Measurements from ENCODE around the gene MDM2. TPM values are rescaled to one million over a fixed set of nuclear protein-coding genes. Genes with fewer than 3 reads are reported as not detected.

The MDM2 gene
- total and polyA plus RNA-seq, 2 of the 8 experiments (the other 6 are each of a cell fraction or from before 2014, with no cell fraction given), result 15.1 to 115 TPM

- H2BK120ac ChIP-seq (replicated peaks; ENCODE audit: low read depth, low read length), result no peak overlapping the region
- peak overlapping the region; percentile 48; the same call in 1 of the 2 replicates for H3K18ac ChIP-seq (ENCODE audit: extremely low read depth, low read length)
- FAIRE-seq (no peak), DNase-seq (ENCODE audit: low read depth in 1 of 2, low spot score in 2 of 2) (no peak)
- H4K5ac ChIP-seq (ENCODE audit: insufficient read length, low read depth, low read length), result no peak overlapping the region
- H3K79me2 ChIP-seq (ENCODE audit: control insufficient read depth in 1 of 2, insufficient read depth in 2 of 2, low read length in 2 of 2), result peaks cover 0 to 4% of the 10 kb centered on the region in 2 experiments; a peak in 2 of 4 replicates
- peaks cover 2% of the 10 kb centered on the region for H3K23me2 ChIP-seq (ENCODE audit: low read depth, low read length)
- H3K36me3 ChIP-seq (ENCODE audit: control insufficient read depth in 2 of 4, insufficient read depth in 4 of 4, low read length in 3 of 4), result peaks cover 0 to 2% (median 0%) of the 10 kb centered on the region in 4 experiments; a peak in 1 of 8 replicates
- no peak overlapping the region for H4K8ac ChIP-seq (ENCODE audit: extremely low read depth, insufficient read depth, low read length)
- no peak overlapping the region for H3K23ac ChIP-seq (ENCODE audit: insufficient read length)
- H3K27ac ChIP-seq (ENCODE audit: low read depth, low read length), result no peak overlapping the region
- H2BK20ac ChIP-seq (ENCODE audit: low read length), result 0 out of 2 replicates have a peak overlapping the region, but pooled peaks have one; percentile 32
- H3K79me1 ChIP-seq (ENCODE audit: low read depth, low read length), result no peaks in the 10 kb centered on the region
- H2BK5ac ChIP-seq (ENCODE audit: low read depth, low read length), result no peak overlapping the region
- no peak overlapping the region for H2AK5ac ChIP-seq (ENCODE audit: low read depth, low read length)
- H4K20me1 ChIP-seq (replicated peaks in 1 of 2; ENCODE audit: control insufficient read depth in 1 of 2, insufficient read depth in 2 of 2, low read length in 2 of 2), result no peaks in the 10 kb centered on the region
- 89% methylated on average over 5 of the region's 5 CpGs; no CpG with 5 or more reads in 1 of the 2 experiments for WGBS, 2 experiments (ENCODE audit: extremely low coverage in 1 of 2, insufficient coverage in 1 of 2, insufficient read length in 1 of 2, insufficient replicate concordance in 2 of 2, low coverage in 1 of 2, low lambda C conversion rate in 2 of 2, missing lambda C conversion rate in 1 of 2)
- H3K56ac ChIP-seq (replicated peaks; ENCODE audit: insufficient read length, low read depth, low read length), result no peak overlapping the region
- ChIA-PET POLR2A (ENCODE audit: partially characterized antibody) (interaction anchor here (0.5 to 2.4 kb wide), 3 partner anchors 10 to 80 kb away, joined by 3 to 6 read pairs (median 3); no protein-coding TSS in a partner anchor), CTCF (ENCODE audit: partially characterized antibody) (interaction anchor here (0.8 kb wide), 1 partner anchor 9 kb away, joined by 4 read pairs; no protein-coding TSS in a partner anchor)
- 0 out of 4 replicates have a peak overlapping the region, but pooled peaks of 1 of the 2 experiments have one; percentile 29 for H3K4me2 ChIP-seq (ENCODE audit: insufficient read depth in 1 of 2, low read depth in 2 of 2, low read length in 2 of 2)
- H3K27me3 ChIP-seq (replicated peaks in 1 of 4; ENCODE audit: control insufficient read depth in 3 of 4, extremely low read depth in 1 of 4, insufficient read depth in 3 of 4, low read length in 3 of 4), result no peaks in the 10 kb centered on the region
- no peak overlapping the region for H3K4ac ChIP-seq (replicated peaks; ENCODE audit: insufficient read length, low read depth, low read length)
- peaks cover 3 to 12% (median 6%) of the 10 kb centered on the region in 4 experiments; a peak in 5 of 7 replicates for H3K4me1 ChIP-seq (replicated peaks in 1 of 4; ENCODE audit: control insufficient read depth in 3 of 4, insufficient read depth in 4 of 4, low read length in 3 of 4)
- H2AFZ ChIP-seq (ENCODE audit: low read length), result no peak overlapping the region
- H4K91ac ChIP-seq (replicated peaks; ENCODE audit: insufficient read length, low read length), result no peak overlapping the region
- H3K9me3 ChIP-seq (ENCODE audit: insufficient read depth in 2 of 2, low read depth in 1 of 2, low read length in 1 of 2), result no peaks in the 10 kb centered on the region
- H2BK12ac ChIP-seq (ENCODE audit: low read depth, low read length), result no peak overlapping the region; the same call in 1 of the 2 replicates
- no peak overlapping the region for H3K9ac ChIP-seq (replicated peaks in 1 of 4; ENCODE audit: extremely low read depth in 1 of 4, low read depth in 3 of 4, low read length in 3 of 4)
- no peak overlapping the region for H3K4me3 ChIP-seq (ENCODE audit: extremely low read depth in 1 of 4, insufficient read depth in 2 of 4, low read depth in 3 of 4, low read length in 4 of 4)
- H3K14ac ChIP-seq (ENCODE audit: insufficient read length), result no peak overlapping the region
- H2BK15ac ChIP-seq (ENCODE audit: low read length), result peak overlapping the region; percentile 84; the same call in 1 of the 2 replicates
- TF ChIP-seq KDM4A (IDR thresholded peaks at IDR 0.05; ENCODE audit: low read depth, low read length, severe bottlenecking), result no peak
- no peak for TF ChIP-seq TAF7 (optimal IDR thresholded peaks at IDR 0.05; ENCODE audit: borderline replicate concordance, low read depth, low read length)
- TF ChIP-seq ASH2L (IDR thresholded peaks at IDR 0.05; ENCODE audit: low read length), result no peak
- TF ChIP-seq GABPA (IDR thresholded peaks at IDR 0.05; ENCODE audit: borderline replicate concordance, insufficient read depth, low read length), result no peak
- no peak for TF ChIP-seq MAX (IDR thresholded peaks at IDR 0.05)
- no peak for TF ChIP-seq POU5F1 (IDR thresholded peaks at IDR 0.05; ENCODE audit: low read depth, low read length)
- no peak for TF ChIP-seq TCF12 (IDR thresholded peaks at IDR 0.05; ENCODE audit: low read depth, low read length)
- no peak for TF ChIP-seq NRF1 (IDR thresholded peaks at IDR 0.05; ENCODE audit: low read depth, low read length)
- TF ChIP-seq SP2 (IDR thresholded peaks at IDR 0.05; ENCODE audit: low read length), result no peak
- no peak for TF ChIP-seq ZNF274 (IDR thresholded peaks at IDR 0.05; ENCODE audit: borderline replicate concordance, extremely low read depth, low read length)
- TF ChIP-seq CBX5 (IDR thresholded peaks at IDR 0.05; ENCODE audit: low read depth, low read length), result no peak
- TF ChIP-seq EGR1 (IDR thresholded peaks at IDR 0.05; ENCODE audit: borderline replicate concordance, low read depth, low read length), result no peak
- TF ChIP-seq SP4 (IDR thresholded peaks at IDR 0.05; ENCODE audit: low read length), result no peak
Observed at GRCh38 chr12:68803948-68804656, 3.9 kb upstream of the MDM2 start.

Measured in H1 (cell line).